GM18858 (cell line): ENCODE measurements around the gene MYOM1.
"Not testable (repeated sequence)": the region's sequence is repeated elsewhere in the genome, so short reads cannot be mapped to it uniquely, and the experiment has no call there.

ENCODE experiments used
- ATAC-seq: cut with Tn5 transposase; IDR thresholded peaks from one replicate; pipeline ENCODE4 v1.9.1; 2021; ENCODE audit not compliant: unreplicated experiment

The MYOM1 gene

GRCh38 chr18:3060667-3061580 is 158.8 kb downstream of the MYOM1 start:
- peak; percentile 41 for ATAC-seq

GRCh38 chr18:3059272-3059671 is 160.5 kb downstream of the MYOM1 start:
- ATAC-seq: no peak

DNA sequence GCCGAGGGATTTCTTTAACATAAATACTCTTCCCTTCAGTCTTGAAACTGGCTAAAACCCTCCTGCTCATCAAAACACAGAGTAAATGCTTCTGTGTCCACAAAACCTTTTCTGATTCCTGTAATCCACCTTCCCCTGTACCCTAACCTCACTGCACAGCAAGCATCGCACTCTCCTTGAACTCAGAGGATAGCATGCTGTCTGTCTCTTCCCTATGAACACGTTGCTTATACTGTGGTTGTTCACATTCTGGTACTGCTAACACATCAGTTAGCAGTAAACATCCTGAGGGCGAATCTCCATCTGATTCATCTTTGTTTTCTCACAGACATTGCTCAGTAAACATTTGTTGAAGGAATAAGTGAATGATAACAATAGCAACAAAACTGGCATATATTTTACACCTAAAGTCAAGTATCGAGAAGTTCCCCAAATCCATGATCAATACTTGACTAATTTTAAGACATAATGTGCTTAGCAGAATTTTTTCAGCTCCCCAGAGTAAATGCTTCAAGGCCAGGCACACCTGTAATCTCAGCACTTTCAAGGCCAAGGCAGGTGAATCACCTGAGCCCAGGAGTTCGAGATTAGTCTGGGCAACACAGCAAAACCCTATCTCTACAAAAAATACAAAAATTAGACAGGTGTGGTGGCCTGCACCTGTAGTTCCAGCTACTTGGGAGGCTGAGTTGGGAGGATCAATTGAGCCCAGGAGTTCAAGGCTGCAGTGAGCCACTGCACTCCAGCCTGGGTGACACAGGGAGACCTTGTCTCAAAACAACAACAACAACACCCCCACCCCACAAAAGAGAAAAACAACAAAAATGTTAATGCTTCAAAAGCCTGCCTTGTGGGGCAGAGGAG is 161.2 kb downstream of the MYOM1 start:
- ATAC-seq: no peak

- ATAC-seq: no peak
These were observed 162.2 kb downstream of the MYOM1 start for GRCh38 chr18:3057526-3057925.

DNA sequence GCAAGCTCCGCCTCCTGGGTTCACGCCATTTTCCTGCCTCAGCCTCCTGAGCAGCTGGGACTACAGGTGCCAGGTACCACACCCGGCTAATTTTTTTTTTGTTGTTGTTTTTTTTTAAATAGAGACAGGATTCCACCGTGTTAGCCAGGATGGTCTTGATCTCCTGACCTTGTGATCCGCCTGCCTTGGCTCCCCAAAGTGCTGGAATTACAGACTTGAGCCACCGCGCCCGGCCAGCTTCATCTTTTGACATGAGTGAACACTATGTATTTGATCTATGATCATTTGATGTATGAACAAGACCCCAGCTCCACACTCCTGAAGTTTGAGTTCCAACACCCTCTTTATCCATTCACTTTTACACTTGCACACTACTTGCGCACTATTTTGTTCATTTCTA is 163.5 kb downstream of the MYOM1 start:
- ATAC-seq: no peak

- no peak for ATAC-seq
These were observed 164.0 kb downstream of the MYOM1 start for GRCh38 chr18:3055816-3056215.

DNA sequence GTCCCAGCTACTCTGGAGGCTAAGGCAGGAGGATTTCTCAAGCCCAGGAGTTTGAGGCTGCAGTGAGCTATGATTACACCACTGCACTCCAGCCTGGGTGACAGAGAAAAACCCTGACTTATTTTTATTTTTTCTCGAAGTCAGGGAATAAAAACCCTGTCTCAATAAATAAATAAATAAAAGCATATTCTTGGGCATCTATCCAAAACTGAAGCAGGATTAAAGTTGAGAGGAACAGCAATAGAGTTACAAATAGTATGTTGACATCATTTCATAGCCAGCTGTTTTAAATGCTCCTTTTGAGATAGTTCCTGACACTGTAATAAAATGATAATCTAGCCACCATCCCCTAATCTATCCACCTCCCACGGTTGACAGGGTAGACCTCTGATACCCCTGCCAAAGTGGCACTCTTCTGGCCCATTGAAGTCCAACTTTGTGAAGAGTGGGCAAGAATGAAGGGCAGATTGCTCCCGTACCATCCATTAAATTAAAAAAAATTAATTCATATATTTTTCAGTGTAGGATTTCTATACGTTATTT is 164.5 kb downstream of the MYOM1 start:
- no peak for ATAC-seq

GRCh38 chr18:3054780-3055179 is 165.0 kb downstream of the MYOM1 start:
- no peak for ATAC-seq

- ATAC-seq: no peak
These were observed 165.6 kb downstream of the MYOM1 start for GRCh38 chr18:3054214-3054613.

- no peak for ATAC-seq
These were observed 166.7 kb downstream of the MYOM1 start for GRCh38 chr18:3053081-3053480.

- ATAC-seq: no peak
These were observed 167.4 kb downstream of the MYOM1 start for GRCh38 chr18:3052411-3052758.

GRCh38 chr18:3051718-3052410 is 167.9 kb downstream of the MYOM1 start:
- ATAC-seq: no peak

DNA sequence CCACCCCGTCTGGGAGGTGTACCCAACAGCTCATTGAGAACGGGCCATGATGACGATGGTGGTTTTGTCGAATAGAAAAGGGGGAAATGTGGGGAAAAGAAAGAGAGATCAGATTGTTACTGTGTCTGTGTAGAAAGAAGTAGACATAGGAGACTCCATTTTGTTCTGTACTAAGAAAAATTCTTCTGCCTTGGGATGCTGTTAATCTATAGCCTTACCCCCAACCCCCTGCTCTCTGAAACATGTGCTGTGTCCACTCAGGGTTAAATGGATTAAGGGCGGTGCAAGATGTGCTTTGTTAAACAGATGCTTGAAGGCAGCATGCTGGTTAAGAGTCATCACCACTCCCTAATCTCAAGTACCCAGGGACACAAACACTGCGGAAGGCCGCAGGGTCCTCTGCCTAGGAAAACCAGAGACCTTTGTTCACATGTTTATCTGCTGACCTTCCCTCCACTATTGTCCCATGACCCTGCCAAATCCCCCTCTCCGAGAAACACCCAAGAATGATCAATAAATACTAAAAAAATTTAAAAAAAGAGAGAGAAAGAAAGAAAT is 169.8 kb downstream of the MYOM1 start:
- not testable (repeated sequence) for ATAC-seq

DNA sequence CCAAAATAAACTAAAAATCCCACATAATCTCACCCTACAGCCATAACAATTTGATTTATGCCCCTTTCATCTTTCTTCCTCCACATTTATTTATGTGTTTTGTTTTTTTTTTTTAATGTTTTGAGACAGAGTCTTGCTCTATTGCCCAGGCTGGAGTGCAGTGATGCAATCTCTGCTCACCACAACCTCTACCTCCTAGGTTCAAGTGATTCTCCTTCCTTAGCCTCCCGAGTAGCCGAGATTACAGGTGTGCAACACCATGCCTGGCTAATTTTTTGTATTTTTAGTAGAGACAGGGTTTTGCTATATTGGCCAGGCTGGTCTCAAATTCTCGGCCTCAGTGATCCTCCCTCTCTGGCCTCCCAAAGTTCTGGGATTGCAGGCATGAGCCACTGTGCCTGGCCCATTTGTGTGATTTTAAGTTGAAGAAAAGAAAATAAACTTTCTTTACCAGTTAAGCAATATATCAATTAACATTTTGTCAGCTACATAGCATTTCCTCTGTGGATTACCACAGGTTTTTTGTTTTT is 170.9 kb downstream of the MYOM1 start:
- no peak for ATAC-seq

- no peak for ATAC-seq
These were observed 171.6 kb downstream of the MYOM1 start for GRCh38 chr18:3048121-3048520.

DNA sequence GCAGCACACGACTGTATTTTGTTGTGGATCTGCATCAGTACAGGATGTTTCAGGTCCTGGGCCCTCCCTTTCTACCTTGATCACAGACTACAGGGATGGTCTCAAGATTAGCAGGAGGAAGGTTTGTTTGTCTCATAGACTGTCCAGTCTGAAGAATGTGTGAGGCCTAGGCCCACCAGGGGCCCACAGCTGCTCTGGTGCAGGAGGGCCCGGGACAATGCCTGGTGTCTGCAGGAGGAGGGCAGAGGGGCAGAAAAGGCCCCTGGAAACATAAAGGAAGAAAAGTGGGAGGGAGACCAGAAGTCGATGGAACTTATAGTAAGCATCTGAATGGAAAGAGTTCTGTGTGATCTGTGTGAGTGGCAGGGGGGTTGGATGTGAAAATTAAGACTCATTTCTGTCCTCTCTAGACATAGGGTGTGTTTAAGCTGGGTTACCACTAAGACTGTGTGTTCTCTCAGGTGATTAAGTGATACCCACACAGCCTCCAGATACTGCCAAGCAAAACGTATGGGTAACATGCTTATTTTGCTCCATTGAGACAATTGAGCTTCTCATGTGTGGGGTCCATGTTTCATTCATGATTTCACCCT is 173.5 kb downstream of the MYOM1 start:
- peak; percentile 66 for ATAC-seq

GRCh38 chr18:3044931-3045698 is 174.7 kb downstream of the MYOM1 start:
- ATAC-seq: no peak

GRCh38 chr18:3042379-3042778 is 177.4 kb downstream of the MYOM1 start:
- no peak for ATAC-seq

DNA sequence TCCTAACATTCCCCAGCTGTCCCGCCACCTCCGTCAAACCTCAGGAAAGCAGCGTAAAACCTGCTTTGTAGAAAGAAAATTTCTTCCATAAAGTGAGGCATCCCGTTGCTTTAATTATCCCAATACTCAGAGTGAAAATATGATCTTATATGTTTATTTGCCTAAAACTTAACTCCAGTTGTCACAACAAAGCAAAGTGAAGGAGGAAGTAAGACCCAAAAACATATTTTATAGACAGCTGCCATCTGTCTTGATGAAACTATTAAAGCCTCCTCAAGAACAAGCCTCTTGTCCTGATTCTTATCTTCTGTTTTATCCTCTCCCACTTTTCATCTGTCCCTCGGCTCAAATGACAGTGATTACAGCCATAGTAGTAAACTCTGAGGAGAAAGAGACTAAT is 177.9 kb downstream of the MYOM1 start:
- no peak for ATAC-seq
